Fibroblast of lung (primary cell): Measurements from ENCODE around the gene ALG1.

ENCODE experiments used
- CTCF ChIP-seq, 2 donors: IDR thresholded peaks in 1 of 2; conservative IDR thresholded peaks in 1 of 2; 1 replicate in 1 of 2; 2 replicates in 1 of 2; pipeline ENCODE4 v1.5.1; 2011 to 2012; ENCODE audit warnings: low read length in 2 of 2, control low read depth in 1 of 2, inconsistent platforms in 1 of 2, low read depth in 1 of 2, mild to moderate bottlenecking in 1 of 2
- EZH2 ChIP-seq: IDR thresholded peaks from 2 replicates; pipeline ENCODE4 v1.5.1; 2012; ENCODE audit warnings: low read length, control low read depth, mild to moderate bottlenecking; ENCODE audit errors: missing control alignments

GRCh38 chr16:5030251-5030870 lies 41.3 kb upstream of the ALG1 start:
- no peak for TF ChIP-seq CTCF (conservative IDR thresholded peaks at IDR 0.05 in 1 of 2, IDR thresholded peaks at IDR 0.05 in 1 of 2; ENCODE audit: low read depth in 1 of 2, low read length in 2 of 2)
- no peak for TF ChIP-seq EZH2
